Heart right ventricle (tissue), 16 donors: ENCODE measurements around the gene EML4. TPM values are rescaled to one million over a fixed set of nuclear protein-coding genes. Genes with fewer than 3 reads are reported as not detected.

Source experiments
- ATAC-seq, 8 donors: fragments of 200-7000 bp; cut with Tn5 transposase; one replicate each; pipeline ENCODE4 v1.9.1; 2020; ENCODE audit warnings: mild to moderate bottlenecking in 8 of 8, moderate library complexity in 8 of 8, moderate number of reproducible peaks in 1 of 8
- DNase-seq, 2 donors: peaks; one replicate each; pipeline ENCODE4 v3.0.0-alpha.2; 2020
- H3K27ac ChIP-seq, 10 donors: fragments of 200-600 bp; sonication (generic) in 2 of 10; one replicate each; pipeline versions ENCODE4 v1.5.0 to v1.8.0; 2020 to 2022; ENCODE audit warnings: mild to moderate bottlenecking in 3 of 10
- H3K27me3 ChIP-seq, 7 donors: fragments of 200-600 bp; one replicate each; pipeline ENCODE4 v1.8.0; 2021 to 2022; ENCODE audit warnings: mild to moderate bottlenecking in 2 of 7
- H3K36me3 ChIP-seq, 9 donors: fragments of 200-600 bp; sonication (generic) in 1 of 9; one replicate each; pipeline versions ENCODE4 v1.5.0 to v1.8.0; 2020 to 2022; ENCODE audit warnings: mild to moderate bottlenecking in 2 of 9
- H3K4me1 ChIP-seq, 9 donors: fragments of 200-600 bp; sonication (generic) in 1 of 9; one replicate each; pipeline versions ENCODE4 v1.5.0 to v1.8.0; 2020 to 2022; ENCODE audit warnings: mild to moderate bottlenecking in 4 of 9
- H3K4me3 ChIP-seq, 10 donors: fragments of 200-600 bp; sonication (generic) in 2 of 10; one replicate each; pipeline versions ENCODE4 v1.5.0 to v1.8.0; 2020 to 2022; ENCODE audit warnings: mild to moderate bottlenecking in 7 of 10, moderate library complexity in 2 of 10
- H3K9me3 ChIP-seq, 11 donors: fragments of 200-600 bp in 10 of 11; sonication (generic) in 2 of 11; one replicate each; pipeline versions ENCODE4 v1.5.0 to v1.8.0; 2013 to 2022; ENCODE audit warnings: mild to moderate bottlenecking in 2 of 11, control low read depth in 1 of 11, moderate library complexity in 1 of 11
- WGBS, 2 donors: extraction: QIAGEN DNeasy Blood & Tissue Kit; methylation state at CpG; one replicate each; pipeline ENCODE4 v1.1.7; 2013; ENCODE audit warnings: inconsistent platforms in 1 of 2; 5-methylcytosine and 5-hydroxymethylcytosine counted together
- intact Hi-C, 10 donors: fragments of 100-400 bp; cut with DNase I; formaldehyde crosslinking; loops; one replicate each; pipeline versions ENCODE4 v1.11.1 to v1.14.2; 2022
- polyA plus RNA-seq, 2 donors: library from polyadenylated mRNA; stranded (reverse); fragments of 200-250 nt; gene quantifications; one replicate each; pipeline ENCODE4 v1.2.3, GENCODE V29; 2013
- total RNA-seq, 10 donors: library from RNA; stranded (reverse); fragmentation: NEBNext Ultra II Directional in 3 of 10; extraction: Animal tissue kit (Norgen Biotek cat#: 25700) in 3 of 10; gene quantifications; one replicate each; pipeline versions ENCODE4 v1.2.1 to v1.2.4, GENCODE V29; 2021 to 2023
- TF ChIP-seq, protein P1 (sequence below), 9 donors: fragments of 200-600 bp; sonication (generic) in 2 of 9; IDR thresholded peaks; one replicate each; pipeline versions ENCODE4 v1.5.0 to v1.8.0; 2021 to 2022; ENCODE audit warnings: antibody characterized with exemption in 9 of 9, mild to moderate bottlenecking in 5 of 9, moderate library complexity in 1 of 9
- donor health status: Arrhythmogenic right ventricular cardiomyopathy.
- donor health status: ischemic (EF 13 %, LVEDD 7.1; RV severe dilation, severe dysfunction).
- donor health status: healthy with polysubstance abuse.
- donor health status: DM: no; HTN: yes; CAD: no.
- donor health status: DM: no; HTN: no; CAD: no.
- donor health status: ischemic (EF 25% LVEDD 6.9; RV normal size, moderate dysfunction).
- donor health status: ischemic (EF 25% LVEDD 5.7; RV mildly dilated, moderate dysfunction).
- donor health status: healthy.
- donor health status: DM: yes; HTN: yes; CAD: no.
- donor health status: Ischemic cardiomyopathy.
- donor health status: ischemic (EF 35%, LVEDD 5.7; RV mildly dilated, moderate dysfunction).
- donor health status: nonischemic (EF 11% LVEDD 7.7; RV severe dilation, severe dysfunction).
- donor health status: DM: yes; HTN: yes; CAD: no.
- donor health status: PGD.
- donor health status: ischemic (EF 29% LVEDD 5.4; RV normal size, mild dysfunction).
- donor health status: nonischemic (EF 23%, LVEDD 6.1; RV moderate dilation, normal function).

Gene EML4
- total and polyA plus RNA-seq, 12 donors: 2.9 to 17.2 (median 5.8) TPM

DNA sequence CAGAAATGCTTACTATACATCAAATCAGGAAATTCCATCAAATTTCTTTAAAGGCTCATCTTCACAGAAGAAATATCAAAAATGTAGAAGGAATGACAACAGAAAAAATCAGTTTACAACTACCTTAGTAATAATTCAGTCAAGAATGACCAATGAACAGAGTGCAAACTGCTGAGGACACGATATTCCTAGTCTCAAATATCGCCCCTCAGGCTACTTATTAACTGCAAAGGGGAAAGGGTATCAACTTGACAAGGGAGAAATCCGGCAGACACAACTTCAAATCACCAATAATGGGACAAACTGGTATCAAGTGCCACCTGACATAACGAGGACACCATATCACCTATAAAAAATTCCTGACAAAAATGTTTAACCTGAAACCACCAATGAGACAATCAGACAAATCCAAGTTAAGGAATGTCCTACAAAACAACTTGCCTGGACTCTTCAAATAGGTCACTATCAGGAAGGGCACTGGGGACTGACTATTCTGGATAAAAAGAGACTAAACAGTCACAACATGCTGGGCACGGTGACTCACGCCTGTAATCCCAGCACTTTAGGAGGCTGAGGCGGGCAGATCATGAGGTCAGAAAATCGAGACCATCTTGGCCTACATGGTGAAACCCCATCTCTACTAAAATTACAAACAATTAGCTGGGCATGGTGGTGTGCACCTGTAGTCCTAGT, 179.1 kb downstream of the EML4 start:
- ATAC-seq: no peak
- no peak overlapping the region for H3K27ac ChIP-seq
- H3K4me3 ChIP-seq: no peak overlapping the region
- 96 to 97% methylated on average over 8 of the region's 8 CpGs for WGBS, 2 donors
- peaks cover 0 to 88% (median 34%) of the 10 kb centered on the region in 9 donors for H3K36me3 ChIP-seq
- no peaks in the 10 kb centered on the region for H3K27me3 ChIP-seq
- no peaks in the 10 kb centered on the region for H3K9me3 ChIP-seq
- intact Hi-C loops: no loop called here
- no peak for DNase-seq
- TF ChIP-seq, protein P1, sequence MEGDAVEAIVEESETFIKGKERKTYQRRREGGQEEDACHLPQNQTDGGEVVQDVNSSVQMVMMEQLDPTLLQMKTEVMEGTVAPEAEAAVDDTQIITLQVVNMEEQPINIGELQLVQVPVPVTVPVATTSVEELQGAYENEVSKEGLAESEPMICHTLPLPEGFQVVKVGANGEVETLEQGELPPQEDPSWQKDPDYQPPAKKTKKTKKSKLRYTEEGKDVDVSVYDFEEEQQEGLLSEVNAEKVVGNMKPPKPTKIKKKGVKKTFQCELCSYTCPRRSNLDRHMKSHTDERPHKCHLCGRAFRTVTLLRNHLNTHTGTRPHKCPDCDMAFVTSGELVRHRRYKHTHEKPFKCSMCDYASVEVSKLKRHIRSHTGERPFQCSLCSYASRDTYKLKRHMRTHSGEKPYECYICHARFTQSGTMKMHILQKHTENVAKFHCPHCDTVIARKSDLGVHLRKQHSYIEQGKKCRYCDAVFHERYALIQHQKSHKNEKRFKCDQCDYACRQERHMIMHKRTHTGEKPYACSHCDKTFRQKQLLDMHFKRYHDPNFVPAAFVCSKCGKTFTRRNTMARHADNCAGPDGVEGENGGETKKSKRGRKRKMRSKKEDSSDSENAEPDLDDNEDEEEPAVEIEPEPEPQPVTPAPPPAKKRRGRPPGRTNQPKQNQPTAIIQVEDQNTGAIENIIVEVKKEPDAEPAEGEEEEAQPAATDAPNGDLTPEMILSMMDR (IDR thresholded peaks at IDR 0.05): no peak
- H3K4me1 ChIP-seq: peaks cover 0 to 20% (median 9%) of the 10 kb centered on the region in 9 donors

DNA sequence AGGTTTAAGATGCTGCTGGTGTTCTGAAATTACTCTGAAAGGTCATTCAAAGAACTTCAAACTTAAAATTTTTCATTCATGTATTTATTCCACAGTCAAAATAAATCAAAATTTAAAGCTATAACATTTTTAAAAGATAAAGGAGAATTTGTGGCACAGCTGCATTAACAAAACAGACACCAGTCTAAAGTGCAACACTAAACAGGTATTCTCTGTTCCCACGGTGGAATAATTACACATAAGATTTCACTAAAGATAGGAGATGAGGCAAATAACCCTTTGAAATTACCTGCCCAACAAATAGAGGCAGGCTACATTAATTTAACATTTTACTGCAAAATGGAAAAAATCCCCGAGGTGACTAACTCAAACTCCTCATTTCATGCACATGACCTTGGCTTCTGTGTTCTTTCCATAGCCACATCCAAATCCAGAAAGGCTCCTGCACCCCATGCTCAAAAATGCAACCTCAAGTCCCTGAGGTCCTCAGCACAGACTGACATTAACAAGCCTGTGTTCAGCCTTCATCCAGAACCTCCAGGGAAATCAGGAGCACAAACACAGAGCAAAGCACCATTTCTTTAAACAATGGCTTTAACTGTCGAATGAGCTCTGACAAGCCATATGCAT, 181.4 kb downstream of the EML4 start:
- H3K27ac ChIP-seq: no peak overlapping the region
- TF ChIP-seq, protein P1 (IDR thresholded peaks at IDR 0.05): no peak
- no peaks in the 10 kb centered on the region for H3K27me3 ChIP-seq
- H3K9me3 ChIP-seq: no peaks in the 10 kb centered on the region
- peaks cover 0 to 71% (median 30%) of the 10 kb centered on the region in 9 donors for H3K36me3 ChIP-seq
- intact Hi-C loops: no loop called here
- 85 to 91% methylated on average over 3 of the region's 3 CpGs for WGBS, 2 donors
- H3K4me1 ChIP-seq: peaks cover 0 to 37% (median 16%) of the 10 kb centered on the region in 9 donors
- H3K4me3 ChIP-seq: no peak overlapping the region
- ATAC-seq: no peak
- no peak for DNase-seq

DNA sequence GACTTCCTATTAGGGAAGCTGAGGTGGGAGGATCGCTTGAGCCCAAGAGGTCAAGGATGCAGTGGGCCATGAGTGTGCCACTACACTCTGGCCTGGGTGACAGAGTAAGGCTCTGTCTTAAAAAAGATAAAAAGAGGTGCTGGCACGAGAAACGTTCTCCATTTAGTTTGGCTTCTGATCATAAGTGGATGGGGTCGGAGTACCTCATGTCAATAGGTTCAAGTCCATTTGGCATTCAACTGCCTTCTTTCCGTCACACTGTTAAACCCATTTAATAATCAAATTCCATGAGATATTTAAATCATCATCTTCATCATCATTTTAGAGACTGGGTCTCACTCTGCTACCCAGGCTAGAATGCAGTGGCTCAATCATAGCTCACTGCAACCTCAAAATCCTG, 182.7 kb downstream of the EML4 start:
- no peaks in the 10 kb centered on the region for H3K27me3 ChIP-seq
- peaks cover 0 to 30% (median 10%) of the 10 kb centered on the region in 9 donors for H3K4me1 ChIP-seq
- TF ChIP-seq, protein P1 (IDR thresholded peaks at IDR 0.05): no peak
- DNase-seq: no peak
- no peak overlapping the region for H3K4me3 ChIP-seq
- no peak for ATAC-seq
- H3K27ac ChIP-seq: no peak overlapping the region
- peaks cover 0 to 61% (median 26%) of the 10 kb centered on the region in 9 donors for H3K36me3 ChIP-seq
- WGBS, 2 donors: 88 to 96% methylated on average over 5 of the region's 5 CpGs
- intact Hi-C loops: no loop called here
- no peaks in the 10 kb centered on the region for H3K9me3 ChIP-seq

DNA sequence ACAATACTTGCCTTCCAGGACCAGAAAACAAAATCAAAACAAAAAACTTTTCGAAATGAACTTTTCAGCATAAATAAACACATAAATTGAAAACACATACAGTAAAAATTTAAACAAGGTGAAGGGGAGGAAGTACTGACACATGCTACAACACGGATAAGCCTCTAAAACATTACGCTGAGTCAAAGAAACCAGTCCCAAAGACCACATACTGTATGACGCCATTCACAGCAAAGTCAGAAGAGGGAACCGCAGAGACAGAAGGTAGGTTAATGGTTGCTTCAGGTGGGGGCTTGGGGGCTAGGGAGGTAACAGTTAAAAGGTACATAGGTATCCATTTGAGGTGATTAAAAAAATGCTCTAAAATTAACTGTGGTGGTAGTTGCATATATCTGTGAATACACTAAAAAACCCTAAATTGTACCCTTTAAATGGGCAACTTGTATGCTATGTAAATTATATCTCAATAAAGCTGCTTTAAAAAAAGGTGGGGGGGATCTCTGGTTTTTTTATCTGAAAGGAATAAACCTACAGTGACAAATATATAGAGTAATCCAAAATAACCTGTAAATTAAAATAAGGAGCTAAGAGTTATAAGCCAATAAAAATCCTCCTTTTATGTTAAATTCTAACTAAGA, 184.8 kb downstream of the EML4 start:
- Histone ChIP-seq H3K36me3 (peaks cover 0 to 45% (median 26%) of the 10 kb centered on the region in 9 donors), H3K9me3 (no peaks in the 10 kb centered on the region), H3K4me1 (peaks cover 4 to 40% (median 24%) of the 10 kb centered on the region in 9 donors), H3K27ac (no peak overlapping the region), H3K4me3 (no peak overlapping the region), H3K27me3 (no peaks in the 10 kb centered on the region)
- TF ChIP-seq, protein P1 (IDR thresholded peaks at IDR 0.05): no peak
- intact Hi-C loops: no loop called here
- 84 to 85% methylated on average over 5 of the region's 5 CpGs for WGBS, 2 donors
- no peak for DNase-seq
- ATAC-seq: no peak
